ENCODE data around the gene ADAM12.

DNA sequence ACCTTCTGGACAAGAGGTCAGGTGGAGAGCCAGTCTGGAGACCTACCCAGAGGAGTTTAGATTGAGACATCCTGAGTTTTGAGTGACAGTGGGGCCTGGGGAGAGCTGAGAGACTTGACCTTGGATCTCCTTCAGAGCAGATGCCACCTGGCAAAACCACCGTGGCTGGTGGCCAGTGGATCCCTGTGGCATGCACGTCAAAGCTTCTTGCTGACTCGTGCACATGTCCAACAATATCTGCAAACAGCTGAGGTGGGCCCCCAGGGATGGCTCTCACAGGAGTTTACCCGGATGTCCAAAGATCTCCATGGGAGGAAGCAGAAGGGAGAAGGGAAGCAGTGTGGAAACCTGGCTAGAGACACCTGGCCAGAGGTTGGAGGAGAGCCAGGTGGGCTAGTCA, 261.4 kb downstream of the ADAM12 start:
- TF ChIP-seq, protein P1, sequence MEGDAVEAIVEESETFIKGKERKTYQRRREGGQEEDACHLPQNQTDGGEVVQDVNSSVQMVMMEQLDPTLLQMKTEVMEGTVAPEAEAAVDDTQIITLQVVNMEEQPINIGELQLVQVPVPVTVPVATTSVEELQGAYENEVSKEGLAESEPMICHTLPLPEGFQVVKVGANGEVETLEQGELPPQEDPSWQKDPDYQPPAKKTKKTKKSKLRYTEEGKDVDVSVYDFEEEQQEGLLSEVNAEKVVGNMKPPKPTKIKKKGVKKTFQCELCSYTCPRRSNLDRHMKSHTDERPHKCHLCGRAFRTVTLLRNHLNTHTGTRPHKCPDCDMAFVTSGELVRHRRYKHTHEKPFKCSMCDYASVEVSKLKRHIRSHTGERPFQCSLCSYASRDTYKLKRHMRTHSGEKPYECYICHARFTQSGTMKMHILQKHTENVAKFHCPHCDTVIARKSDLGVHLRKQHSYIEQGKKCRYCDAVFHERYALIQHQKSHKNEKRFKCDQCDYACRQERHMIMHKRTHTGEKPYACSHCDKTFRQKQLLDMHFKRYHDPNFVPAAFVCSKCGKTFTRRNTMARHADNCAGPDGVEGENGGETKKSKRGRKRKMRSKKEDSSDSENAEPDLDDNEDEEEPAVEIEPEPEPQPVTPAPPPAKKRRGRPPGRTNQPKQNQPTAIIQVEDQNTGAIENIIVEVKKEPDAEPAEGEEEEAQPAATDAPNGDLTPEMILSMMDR (conservative IDR thresholded peaks at IDR 0.05; ENCODE audit: low read length), result no peak
- no peak for TF ChIP-seq EZH2phosphoT487 (IDR thresholded peaks at IDR 0.05; ENCODE audit: borderline replicate concordance)

Data from Loucy (cell line).